Fibroblast of pulmonary artery (primary cell): ENCODE data around the gene DNPH1.
A peak's percentile ranks its signal among the peaks of the same experiment; 100 is the strongest.

Source experiments
- DNase-seq: peaks from one replicate; pipeline ENCODE4 v3.0.0-alpha.2; 2010; ENCODE audit warnings: low read depth
- H3K4me3 ChIP-seq: replicated peaks from 2 replicates; pipeline ENCODE4 v1.5.1; 2011; ENCODE audit warnings: low read depth, mild to moderate bottlenecking, control low read depth, low read length, moderate library complexity
- CTCF ChIP-seq: IDR thresholded peaks from 2 replicates; pipeline ENCODE4 v1.5.1; 2011; ENCODE audit warnings: mild to moderate bottlenecking, control low read depth, low read length, inconsistent platforms; ENCODE audit errors: missing control alignments

The DNPH1 gene

GRCh38 chr6:43219814-43220213, 9.5 kb downstream of the DNPH1 start:
- TF ChIP-seq CTCF = no peak
- no peak for DNase-seq
- H3K4me3 ChIP-seq = no peak overlapping the region

- no peak for TF ChIP-seq CTCF
- no peak overlapping the region for H3K4me3 ChIP-seq
- DNase-seq = no peak
Measured at GRCh38 chr6:43219119-43219518, 10.2 kb downstream of the DNPH1 start.

GRCh38 chr6:43217351-43217750, 11.9 kb downstream of the DNPH1 start:
- no peak for TF ChIP-seq CTCF
- no peak for DNase-seq
- H3K4me3 ChIP-seq = no peak overlapping the region

GRCh38 chr6:43216200-43216599, 13.1 kb downstream of the DNPH1 start:
- no peak overlapping the region for H3K4me3 ChIP-seq
- no peak for TF ChIP-seq CTCF
- DNase-seq = no peak

GRCh38 chr6:43215066-43215465, 14.2 kb downstream of the DNPH1 start:
- TF ChIP-seq CTCF = no peak
- no peak for DNase-seq

GRCh38 chr6:43213431-43213830, 15.8 kb downstream of the DNPH1 start:
- H3K4me3 ChIP-seq = no peak overlapping the region
- TF ChIP-seq CTCF = no peak
- DNase-seq = no peak

More at GRCh38 chr6:43215066-43215465, 14.2 kb downstream of the DNPH1 start:
- no peak overlapping the region for H3K4me3 ChIP-seq

GRCh38 chr6:43211955-43212354, 17.3 kb downstream of the DNPH1 start:
- peak; percentile 7 for TF ChIP-seq CTCF
- no peak overlapping the region for H3K4me3 ChIP-seq
- DNase-seq = no peak
